OCI-M1 (cell line): ENCODE results near the gene CRYGS.
A peak's percentile ranks its signal among the peaks of the same experiment; 100 is the strongest.
"Not testable (repeated sequence)": the region's sequence is repeated elsewhere in the genome, so short reads cannot be mapped to it uniquely, and the experiment has no call there.

Experiments
- DNase-seq: peaks from one replicate; lab custom pipeline; 2025; lab: John Stamatoyannopoulos, UW

Gene CRYGS

GRCh38 chr3:186519021-186519658 is 25.0 kb downstream of the CRYGS start:
- no peak for DNase-seq

- no peak for DNase-seq
These were observed 27.0 kb downstream of the CRYGS start for GRCh38 chr3:186517218-186517617.

- no peak for DNase-seq
These were observed 27.5 kb downstream of the CRYGS start for GRCh38 chr3:186516646-186517045.

GRCh38 chr3:186515125-186515524 is 29.1 kb downstream of the CRYGS start:
- no peak for DNase-seq

- DNase-seq, result peak; percentile 2
These were observed 29.7 kb downstream of the CRYGS start for GRCh38 chr3:186514296-186515002.

- no peak for DNase-seq
These were observed 30.8 kb downstream of the CRYGS start for GRCh38 chr3:186513386-186513785.

- no peak for DNase-seq
These were observed 31.4 kb downstream of the CRYGS start for GRCh38 chr3:186512570-186513302.

- DNase-seq, result no peak
These were observed 32.5 kb downstream of the CRYGS start for GRCh38 chr3:186511702-186512101.

- DNase-seq, result no peak
These were observed 32.9 kb downstream of the CRYGS start for GRCh38 chr3:186511245-186511644.

- DNase-seq, result no peak
These were observed 33.7 kb downstream of the CRYGS start for GRCh38 chr3:186510374-186511079.

- DNase-seq, result no peak
These were observed 34.8 kb downstream of the CRYGS start for GRCh38 chr3:186509423-186509822.

- no peak for DNase-seq
These were observed 37.3 kb downstream of the CRYGS start for GRCh38 chr3:186506857-186507256.

GRCh38 chr3:186506191-186506739 is 37.9 kb downstream of the CRYGS start:
- no peak for DNase-seq

- DNase-seq, result no peak
These were observed 41.0 kb downstream of the CRYGS start for GRCh38 chr3:186502966-186503712.

GRCh38 chr3:186502138-186502948 is 41.8 kb downstream of the CRYGS start:
- DNase-seq, result no peak

GRCh38 chr3:186499949-186500348 is 44.2 kb downstream of the CRYGS start:
- peak; percentile 20 for DNase-seq

GRCh38 chr3:186498022-186498421 is 46.2 kb downstream of the CRYGS start:
- not testable (repeated sequence) for DNase-seq

- DNase-seq, result no peak
These were observed 46.6 kb downstream of the CRYGS start for GRCh38 chr3:186497608-186498007.

GRCh38 chr3:186496635-186497034 is 47.5 kb downstream of the CRYGS start:
- no peak for DNase-seq

- no peak for DNase-seq
These were observed 48.2 kb downstream of the CRYGS start for GRCh38 chr3:186496016-186496415.
